A549 (cell line): ENCODE measurements around the gene GPATCH8. TPM values are rescaled to one million over a fixed set of nuclear protein-coding genes. Genes with fewer than 3 reads are reported as not detected.
A peak's percentile ranks its signal among the peaks of the same experiment; 100 is the strongest.
"Not testable (repeated sequence)": the region's sequence is repeated elsewhere in the genome, so short reads cannot be mapped to it uniquely, and the experiment has no call there.

Experiments
- ATAC-seq, 2 experiments: fragments of 200-7000 bp in 1 of 2; fragments of >200 bp in 1 of 2; cut with Nextera tagmentation in 1 of 2; cut with Tn5 transposase in 1 of 2; 3 replicates each; pipeline versions ENCODE4 v1.8.0 to v1.9.1; 2018 to 2020; ENCODE audit warnings: mild to moderate bottlenecking in 1 of 2, moderate library complexity in 1 of 2
- CTCF ChIA-PET: fragments of 300-600 bp; sonication (Branson Sonifier 250); formaldehyde crosslinking; extraction: SDS; loops from one replicate; lab custom pipeline; 2021; ENCODE audit warnings: antibody characterized with exemption, inconsistent platforms; lab: Yijun Ruan, JAX
- POLR2A ChIA-PET: fragments of 350-600 bp; formaldehyde crosslinking; extraction: SDS; loops from one replicate; lab custom pipeline; 2021; ENCODE audit warnings: antibody characterized with exemption, inconsistent platforms; lab: Yijun Ruan, JAX
- DNase-seq, 2 experiments: peaks; one replicate each; pipeline versions ENCODE4 v3.0.0 to v3.0.0-alpha.2; 2011 to 2016; ENCODE audit warnings: low read depth in 1 of 2, low spot score in 1 of 2
- FAIRE-seq: peaks from 2 replicates; lab custom pipeline; 2011; peaks lifted over from hg19 to GRCh38; lab: Jason Lieb, UNC
- H3K27ac ChIP-seq, 2 experiments: fragments of >200 bp; sonication (Bioruptor Twin); formaldehyde crosslinking; 3 replicates each; pipeline ENCODE4 v1.5.1; 2016 to 2017
- H3K4me1 ChIP-seq: fragments of >200 bp; sonication (Bioruptor Twin); formaldehyde crosslinking; 3 replicates; pipeline ENCODE4 v1.6.1; 2016
- H3K4me2 ChIP-seq: fragments of >200 bp; sonication (Bioruptor Twin); formaldehyde crosslinking; 3 replicates; pipeline ENCODE4 v1.6.1; 2016
- H3K4me3 ChIP-seq: fragments of >200 bp; sonication (Bioruptor Twin); formaldehyde crosslinking; 3 replicates; pipeline ENCODE4 v1.5.1; 2016
- H3K9me3 ChIP-seq: fragments of >200 bp; sonication (Bioruptor Twin); formaldehyde crosslinking; 3 replicates; pipeline ENCODE4 v1.6.1; 2016
- EHF ChIP-seq: fragments of 250-450 bp; sonication (Bioruptor Pico); IDR thresholded peaks from 2 replicates; pipeline ENCODE4 v1.5.0; 2020; ENCODE audit warnings: mild to moderate bottlenecking
- HDAC2 ChIP-seq: fragments of 200-600 bp; sonication (generic); IDR thresholded peaks from 2 replicates; pipeline ENCODE4 v1.6.1; 2016
- HEYL ChIP-seq: fragments of 250-450 bp; sonication (Bioruptor Pico); IDR thresholded peaks from 2 replicates; pipeline ENCODE4 v1.8.0; 2021; ENCODE audit warnings: mild to moderate bottlenecking, moderate library complexity
- HOXA7 ChIP-seq: fragments of 250-450 bp; sonication (Bioruptor Pico); IDR thresholded peaks from 2 replicates; pipeline ENCODE4 v1.5.0; 2020; ENCODE audit warnings: mild to moderate bottlenecking, moderate library complexity
- HOXB13 ChIP-seq: fragments of 250-450 bp; sonication (Bioruptor Pico); IDR thresholded peaks from 2 replicates; pipeline ENCODE4 v1.5.0; 2020; ENCODE audit warnings: low read depth, mild to moderate bottlenecking, moderate library complexity
- POLR2A ChIP-seq: IDR thresholded peaks from 2 replicates; pipeline ENCODE4 v1.6.1; 2012; ENCODE audit warnings: mild to moderate bottlenecking, low read length
- RAD21 ChIP-seq, 2 experiments: fragments of >200 bp in 1 of 2; sonication (Bioruptor Twin) in 1 of 2; formaldehyde crosslinking in 1 of 2; IDR thresholded peaks in 1 of 2; conservative IDR thresholded peaks in 1 of 2; 2 replicates in 1 of 2; 3 replicates in 1 of 2; pipeline ENCODE4 v1.6.1; 2012 to 2018; ENCODE audit warnings: inconsistent platforms in 1 of 2
- RFX5 ChIP-seq: fragments of 450-650 bp; IDR thresholded peaks from 2 replicates; pipeline ENCODE4 v1.7.1; 2014; ENCODE audit warnings: antibody characterized with exemption, mild to moderate bottlenecking, moderate library complexity
- TP53 ChIP-seq: fragments of 250-450 bp; sonication (Bioruptor Pico); IDR thresholded peaks from 2 replicates; pipeline ENCODE4 v1.5.0; 2021; ENCODE audit warnings: mild to moderate bottlenecking, moderate library complexity
- WGBS: methylation state at CpG from one replicate; pipeline ENCODE4 v1.1.6; 2017; ENCODE audit errors: missing lambda C conversion rate; 5-methylcytosine and 5-hydroxymethylcytosine counted together
- polyA plus RNA-seq, 4 experiments: library from polyadenylated mRNA; depleted of rRNA in 3 of 4; stranded (reverse); fragments of >200 nt; fragmentation: RNase III in 1 of 4; extraction: RNeasy Plus Mini Kit Qiagen cat#74134 plus additional on column Dnase treatment in 1 of 4; gene quantifications; 2 replicates in 3 of 4; 3 replicates in 1 of 4; pipeline ENCODE4 v1.2.3, GENCODE V29; 2011 to 2017
- TF ChIP-seq, protein P1 (sequence below): fragments of >200 bp; sonication (Bioruptor Twin); formaldehyde crosslinking; IDR thresholded peaks from 3 replicates; pipeline ENCODE4 v1.6.1; 2016
- TF ChIP-seq, protein P2 (sequence below): fragments of >200 bp; sonication (Bioruptor Twin); formaldehyde crosslinking; IDR thresholded peaks from 3 replicates; pipeline ENCODE4 v1.5.1; 2016
- TF ChIP-seq, protein P3 (sequence below): fragments of >200 bp; sonication (Bioruptor Twin); formaldehyde crosslinking; IDR thresholded peaks from 2 replicates; pipeline ENCODE4 v1.6.1; 2016
- TF ChIP-seq, protein P4 (sequence below): fragments of 200-600 bp; sonication (generic); IDR thresholded peaks from 2 replicates; pipeline ENCODE4 v1.6.1; 2016; ENCODE audit warnings: antibody characterized with exemption, mild to moderate bottlenecking, moderate library complexity
- TF ChIP-seq, protein P5 (sequence below): fragments of 150-350 bp; IDR thresholded peaks from 2 replicates; pipeline ENCODE4 v1.6.1; 2014; ENCODE audit warnings: low read depth, mild to moderate bottlenecking, low read length

GPATCH8 gene
- polyA plus RNA-seq, 2 of the 4 experiments (the other 2 are of a cell fraction) = 21.7 to 27.3 TPM

DNA sequence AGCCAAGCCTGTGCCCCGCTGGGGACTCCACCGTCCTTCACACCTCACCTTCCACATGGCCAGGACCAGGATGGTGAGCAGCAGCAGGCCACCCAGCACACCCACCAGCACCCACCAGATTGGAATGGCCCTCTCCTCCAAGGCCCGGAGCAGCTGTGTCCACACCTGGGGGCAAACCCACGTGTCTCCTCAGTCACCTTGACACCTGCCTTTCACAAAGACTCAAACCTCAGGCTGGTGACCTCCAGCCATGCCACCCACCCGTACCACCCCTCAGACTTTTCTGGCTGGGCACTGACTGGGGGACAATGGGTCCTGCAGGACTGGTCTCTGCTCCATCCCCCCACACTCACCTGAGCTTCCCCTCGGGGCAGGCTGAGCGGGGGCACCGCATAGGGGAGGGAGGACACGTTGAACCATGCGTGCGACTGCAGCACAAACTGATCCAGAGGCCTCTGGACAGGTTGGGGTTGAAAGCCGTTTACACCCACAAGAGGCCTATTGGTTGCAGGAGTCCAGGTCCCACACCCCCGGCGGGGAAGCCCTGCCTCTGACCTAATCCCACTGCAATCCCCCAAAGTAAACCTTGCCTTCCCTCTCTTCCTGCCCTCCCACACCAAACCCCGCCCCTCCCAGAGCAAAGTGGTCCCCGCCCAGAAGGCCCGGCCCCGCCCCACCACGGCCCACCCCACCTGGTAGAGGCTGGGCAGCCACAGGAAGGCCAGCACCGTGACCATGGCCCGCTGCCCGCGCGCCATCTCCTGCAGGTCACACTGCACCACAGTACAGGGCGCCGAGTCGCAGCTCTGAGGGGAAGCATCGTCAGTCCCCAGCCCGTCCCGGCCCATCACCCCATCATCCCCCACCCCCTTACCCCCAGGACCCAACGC is 128.7 kb downstream of the GPATCH8 start:
- Histone ChIP-seq H3K4me3 (no peak overlapping the region), H3K9me3 (no peaks in the 10 kb centered on the region), H3K4me1 (no peaks in the 10 kb centered on the region), H3K4me2 (no peak overlapping the region), H3K27ac (no peak overlapping the region)
- 81% methylated on average over 18 of the region's 31 CpGs for WGBS
- FAIRE-seq (no peak), ATAC-seq (peak; percentile 7 to 30; a peak in 3 of 6 replicates), DNase-seq (no peak)
- ChIA-PET POLR2A (no interaction called here), CTCF (interaction anchor here (0.6 to 13.4 kb wide), 10 partner anchors 11 to 217 kb away, joined by 3 to 140 read pairs (median 8); partner anchors contain the start of gene FAM171A2)
- TF ChIP-seq HEYL = no peak
- TF ChIP-seq, protein P1, sequence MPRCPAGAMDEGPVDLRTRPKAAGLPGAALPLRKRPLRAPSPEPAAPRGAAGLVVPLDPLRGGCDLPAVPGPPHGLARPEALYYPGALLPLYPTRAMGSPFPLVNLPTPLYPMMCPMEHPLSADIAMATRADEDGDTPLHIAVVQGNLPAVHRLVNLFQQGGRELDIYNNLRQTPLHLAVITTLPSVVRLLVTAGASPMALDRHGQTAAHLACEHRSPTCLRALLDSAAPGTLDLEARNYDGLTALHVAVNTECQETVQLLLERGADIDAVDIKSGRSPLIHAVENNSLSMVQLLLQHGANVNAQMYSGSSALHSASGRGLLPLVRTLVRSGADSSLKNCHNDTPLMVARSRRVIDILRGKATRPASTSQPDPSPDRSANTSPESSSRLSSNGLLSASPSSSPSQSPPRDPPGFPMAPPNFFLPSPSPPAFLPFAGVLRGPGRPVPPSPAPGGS = no peak
- TF ChIP-seq TP53 = no peak
- no peak for TF ChIP-seq HOXB13 (CRISPR knock-in tag)
- TF ChIP-seq HDAC2 = no peak
- TF ChIP-seq, protein P2, sequence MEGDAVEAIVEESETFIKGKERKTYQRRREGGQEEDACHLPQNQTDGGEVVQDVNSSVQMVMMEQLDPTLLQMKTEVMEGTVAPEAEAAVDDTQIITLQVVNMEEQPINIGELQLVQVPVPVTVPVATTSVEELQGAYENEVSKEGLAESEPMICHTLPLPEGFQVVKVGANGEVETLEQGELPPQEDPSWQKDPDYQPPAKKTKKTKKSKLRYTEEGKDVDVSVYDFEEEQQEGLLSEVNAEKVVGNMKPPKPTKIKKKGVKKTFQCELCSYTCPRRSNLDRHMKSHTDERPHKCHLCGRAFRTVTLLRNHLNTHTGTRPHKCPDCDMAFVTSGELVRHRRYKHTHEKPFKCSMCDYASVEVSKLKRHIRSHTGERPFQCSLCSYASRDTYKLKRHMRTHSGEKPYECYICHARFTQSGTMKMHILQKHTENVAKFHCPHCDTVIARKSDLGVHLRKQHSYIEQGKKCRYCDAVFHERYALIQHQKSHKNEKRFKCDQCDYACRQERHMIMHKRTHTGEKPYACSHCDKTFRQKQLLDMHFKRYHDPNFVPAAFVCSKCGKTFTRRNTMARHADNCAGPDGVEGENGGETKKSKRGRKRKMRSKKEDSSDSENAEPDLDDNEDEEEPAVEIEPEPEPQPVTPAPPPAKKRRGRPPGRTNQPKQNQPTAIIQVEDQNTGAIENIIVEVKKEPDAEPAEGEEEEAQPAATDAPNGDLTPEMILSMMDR = no peak
- no peak for TF ChIP-seq EHF (CRISPR knock-in tag)
- TF ChIP-seq, protein P3, sequence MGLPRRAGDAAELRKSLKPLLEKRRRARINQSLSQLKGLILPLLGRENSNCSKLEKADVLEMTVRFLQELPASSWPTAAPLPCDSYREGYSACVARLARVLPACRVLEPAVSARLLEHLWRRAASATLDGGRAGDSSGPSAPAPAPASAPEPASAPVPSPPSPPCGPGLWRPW = no peak

DNA sequence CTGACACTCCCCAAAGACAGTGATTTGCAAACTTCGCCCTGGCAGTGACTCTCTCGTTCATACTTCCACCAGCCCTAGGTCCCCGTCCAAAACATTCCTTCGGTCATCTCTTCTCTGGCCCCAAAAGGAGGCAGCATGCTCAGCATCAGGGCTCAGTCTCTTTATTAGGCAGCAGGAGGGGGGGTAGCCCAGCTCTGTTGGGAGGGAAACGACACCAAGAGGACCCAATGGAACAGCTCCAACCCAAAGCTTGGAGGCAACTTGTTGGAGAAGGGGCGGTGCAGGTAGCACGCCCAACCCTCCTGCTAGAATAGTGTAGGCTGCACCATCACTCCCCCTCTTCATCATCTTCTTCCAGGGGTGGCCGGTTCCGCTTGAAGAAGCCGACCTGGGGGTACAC is 131.2 kb downstream of the GPATCH8 start:
- CTCF ChIA-PET = interaction anchor here (0.8 to 13.4 kb wide), 7 partner anchors 11 to 650 kb away, joined by 3 to 140 read pairs (median 4); partner anchors contain the start of genes FAM171A2 and GRN
- Histone ChIP-seq H3K4me3 (no peak overlapping the region), H3K27ac (no peak overlapping the region), H3K4me2 (no peak overlapping the region), H3K9me3 (no peaks in the 10 kb centered on the region), H3K4me1 (no peaks in the 10 kb centered on the region)
- POLR2A ChIA-PET = no interaction called here
- FAIRE-seq (no peak), ATAC-seq (no peak), DNase-seq (no peak)
- TF ChIP-seq, protein P4, sequence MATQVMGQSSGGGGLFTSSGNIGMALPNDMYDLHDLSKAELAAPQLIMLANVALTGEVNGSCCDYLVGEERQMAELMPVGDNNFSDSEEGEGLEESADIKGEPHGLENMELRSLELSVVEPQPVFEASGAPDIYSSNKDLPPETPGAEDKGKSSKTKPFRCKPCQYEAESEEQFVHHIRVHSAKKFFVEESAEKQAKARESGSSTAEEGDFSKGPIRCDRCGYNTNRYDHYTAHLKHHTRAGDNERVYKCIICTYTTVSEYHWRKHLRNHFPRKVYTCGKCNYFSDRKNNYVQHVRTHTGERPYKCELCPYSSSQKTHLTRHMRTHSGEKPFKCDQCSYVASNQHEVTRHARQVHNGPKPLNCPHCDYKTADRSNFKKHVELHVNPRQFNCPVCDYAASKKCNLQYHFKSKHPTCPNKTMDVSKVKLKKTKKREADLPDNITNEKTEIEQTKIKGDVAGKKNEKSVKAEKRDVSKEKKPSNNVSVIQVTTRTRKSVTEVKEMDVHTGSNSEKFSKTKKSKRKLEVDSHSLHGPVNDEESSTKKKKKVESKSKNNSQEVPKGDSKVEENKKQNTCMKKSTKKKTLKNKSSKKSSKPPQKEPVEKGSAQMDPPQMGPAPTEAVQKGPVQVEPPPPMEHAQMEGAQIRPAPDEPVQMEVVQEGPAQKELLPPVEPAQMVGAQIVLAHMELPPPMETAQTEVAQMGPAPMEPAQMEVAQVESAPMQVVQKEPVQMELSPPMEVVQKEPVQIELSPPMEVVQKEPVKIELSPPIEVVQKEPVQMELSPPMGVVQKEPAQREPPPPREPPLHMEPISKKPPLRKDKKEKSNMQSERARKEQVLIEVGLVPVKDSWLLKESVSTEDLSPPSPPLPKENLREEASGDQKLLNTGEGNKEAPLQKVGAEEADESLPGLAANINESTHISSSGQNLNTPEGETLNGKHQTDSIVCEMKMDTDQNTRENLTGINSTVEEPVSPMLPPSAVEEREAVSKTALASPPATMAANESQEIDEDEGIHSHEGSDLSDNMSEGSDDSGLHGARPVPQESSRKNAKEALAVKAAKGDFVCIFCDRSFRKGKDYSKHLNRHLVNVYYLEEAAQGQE = no peak
- TF ChIP-seq, protein P5, sequence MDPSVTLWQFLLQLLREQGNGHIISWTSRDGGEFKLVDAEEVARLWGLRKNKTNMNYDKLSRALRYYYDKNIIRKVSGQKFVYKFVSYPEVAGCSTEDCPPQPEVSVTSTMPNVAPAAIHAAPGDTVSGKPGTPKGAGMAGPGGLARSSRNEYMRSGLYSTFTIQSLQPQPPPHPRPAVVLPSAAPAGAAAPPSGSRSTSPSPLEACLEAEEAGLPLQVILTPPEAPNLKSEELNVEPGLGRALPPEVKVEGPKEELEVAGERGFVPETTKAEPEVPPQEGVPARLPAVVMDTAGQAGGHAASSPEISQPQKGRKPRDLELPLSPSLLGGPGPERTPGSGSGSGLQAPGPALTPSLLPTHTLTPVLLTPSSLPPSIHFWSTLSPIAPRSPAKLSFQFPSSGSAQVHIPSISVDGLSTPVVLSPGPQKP = no peak
- TF ChIP-seq RAD21 (conservative IDR thresholded peaks at IDR 0.05 in 1 of 2, IDR thresholded peaks at IDR 0.05 in 1 of 2) = no peak
- TF ChIP-seq POLR2A = no peak
- no peak for TF ChIP-seq HOXA7 (CRISPR knock-in tag)
- no peak for TF ChIP-seq RFX5
- WGBS = 78% methylated on average over 10 of the region's 10 CpGs

DNA sequence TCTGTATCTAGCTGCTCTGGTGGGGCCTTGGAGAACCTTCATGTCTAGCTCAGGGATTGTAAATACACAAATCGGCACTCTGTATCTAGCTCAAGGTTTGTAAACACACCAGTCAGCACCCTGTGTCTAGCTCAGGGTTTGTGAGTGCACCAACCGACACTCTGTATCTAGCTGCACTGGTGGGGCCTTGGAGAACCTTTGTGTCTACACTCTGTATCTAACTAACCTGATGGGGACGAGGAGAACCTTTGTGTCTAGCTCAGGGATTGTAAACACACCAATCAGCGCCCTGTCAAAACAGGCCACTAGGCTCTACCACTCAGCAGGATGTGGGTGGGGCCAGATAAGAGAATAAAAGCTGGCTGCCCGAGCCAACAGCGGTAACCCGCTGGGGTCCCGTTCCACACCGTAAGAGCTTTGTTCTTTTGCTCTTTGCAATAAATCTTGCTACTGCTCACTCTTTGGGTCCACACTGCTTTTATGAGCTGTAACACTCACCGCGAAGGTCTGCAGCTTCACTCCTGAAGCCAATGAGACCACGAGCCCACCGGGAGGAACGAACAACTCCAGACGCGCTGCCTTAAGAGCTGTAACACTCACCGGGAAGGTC is 133.7 kb downstream of the GPATCH8 start:
- ATAC-seq, POLR2A ChIA-PET, H3K9me3 ChIP-seq, H3K4me2 ChIP-seq, H3K4me1 ChIP-seq, H3K27ac ChIP-seq, H3K4me3 ChIP-seq, FAIRE-seq, DNase-seq: not testable (repeated sequence)
- WGBS = 87% methylated on average over 17 of the region's 17 CpGs
- CTCF ChIA-PET = interaction anchor here (1.1 to 13.4 kb wide), 6 partner anchors 8 to 153 kb away, joined by 3 to 140 read pairs (median 6); partner anchors contain the start of gene FAM171A2

DNA sequence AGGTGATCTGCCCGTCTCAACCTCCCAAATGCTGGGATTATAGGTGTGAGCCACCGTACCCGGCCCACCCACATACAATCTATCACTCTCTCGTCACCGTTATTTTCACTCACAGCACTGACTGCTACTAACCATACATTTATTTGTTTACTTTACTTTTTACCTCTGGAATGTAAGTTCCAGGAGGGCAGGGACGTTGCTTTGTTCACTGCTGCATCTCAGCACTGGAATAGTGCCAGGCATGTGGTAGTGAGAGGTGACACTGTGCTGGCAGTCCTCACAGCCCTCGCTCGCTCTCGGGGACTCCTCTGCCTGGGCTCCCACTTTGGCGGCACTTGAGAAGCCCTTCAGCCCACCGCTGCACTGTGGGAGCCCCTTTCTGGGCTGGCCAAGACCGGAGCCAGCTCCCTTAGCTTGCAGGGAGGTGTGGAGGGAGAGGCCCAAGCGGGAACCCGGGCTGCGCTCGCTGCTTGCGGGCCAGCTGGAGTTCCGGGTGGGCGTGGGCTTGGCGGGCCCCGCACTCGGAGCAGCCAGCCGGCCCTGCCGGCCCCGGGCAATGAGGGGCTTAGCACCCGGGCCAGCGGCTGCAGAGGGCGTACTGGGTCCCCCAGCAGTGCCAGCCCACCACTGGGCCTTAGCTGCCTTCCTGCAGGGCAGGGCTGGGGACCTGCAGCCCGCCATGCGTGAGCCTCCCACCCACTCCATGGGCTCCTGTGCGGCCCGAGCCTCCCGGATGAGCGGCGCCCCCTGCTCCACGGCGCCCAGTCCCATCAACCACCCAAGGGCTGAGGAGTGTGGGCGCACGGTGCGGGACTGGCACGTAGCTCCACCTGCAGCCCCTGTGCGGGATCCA is 134.6 kb downstream of the GPATCH8 start:
- WGBS = 84% methylated on average over 31 of the region's 42 CpGs
- POLR2A ChIA-PET, DNase-seq, H3K4me2 ChIP-seq, ATAC-seq, H3K9me3 ChIP-seq, H3K27ac ChIP-seq, H3K4me1 ChIP-seq, H3K4me3 ChIP-seq, FAIRE-seq: not testable (repeated sequence)
- CTCF ChIA-PET = interaction anchor here (1.1 to 13.4 kb wide), 9 partner anchors 7 to 154 kb away, joined by 3 to 140 read pairs (median 4); partner anchors contain the start of gene FAM171A2
